Effector CD4-positive, alpha-beta T cell (primary cell): ENCODE results near the gene SP5.
"Not testable (repeated sequence)": the region's sequence is repeated elsewhere in the genome, so short reads cannot be mapped to it uniquely, and the experiment has no call there.

ENCODE experiments used
- DNase-seq: peaks from one replicate; pipeline ENCODE4 v3.0.0-alpha.2; 2020

The SP5 gene

GRCh38 chr2:170739507-170740046 is 24.4 kb downstream of the SP5 start:
- DNase-seq, result no peak

- no peak for DNase-seq
Measured at GRCh38 chr2:170740660-170741059, 25.5 kb downstream of the SP5 start.

GRCh38 chr2:170742000-170742399 is 26.9 kb downstream of the SP5 start:
- DNase-seq, result no peak

GRCh38 chr2:170742896-170743529 is 27.9 kb downstream of the SP5 start:
- DNase-seq, result no peak

GRCh38 chr2:170743530-170744239 is 28.5 kb downstream of the SP5 start:
- no peak for DNase-seq

GRCh38 chr2:170744248-170745002 is 29.3 kb downstream of the SP5 start:
- no peak for DNase-seq

- DNase-seq, result no peak
Measured at GRCh38 chr2:170745305-170745704, 30.2 kb downstream of the SP5 start.

- DNase-seq, result no peak
Measured at GRCh38 chr2:170747921-170748320, 32.8 kb downstream of the SP5 start.

GRCh38 chr2:170751555-170751954 is 36.4 kb downstream of the SP5 start:
- DNase-seq, result not testable (repeated sequence)

- DNase-seq, result no peak
Measured at GRCh38 chr2:170761572-170761971, 46.4 kb downstream of the SP5 start.

- no peak for DNase-seq
Measured at GRCh38 chr2:170762760-170763159, 47.6 kb downstream of the SP5 start.

- no peak for DNase-seq
Measured at GRCh38 chr2:170763232-170763631, 48.1 kb downstream of the SP5 start.

- DNase-seq, result no peak
Measured at GRCh38 chr2:170764880-170765261, 49.7 kb downstream of the SP5 start.

GRCh38 chr2:170766693-170767092 is 51.6 kb downstream of the SP5 start:
- DNase-seq, result no peak
